ENCODE results near the gene FYN. TPM values are rescaled to one million over a fixed set of nuclear protein-coding genes. Genes with fewer than 3 reads are reported as not detected.

The FYN gene
- total and polyA plus RNA-seq, 4 experiments from 2014 or later, result 338 to 713 (median 564) TPM

DNA sequence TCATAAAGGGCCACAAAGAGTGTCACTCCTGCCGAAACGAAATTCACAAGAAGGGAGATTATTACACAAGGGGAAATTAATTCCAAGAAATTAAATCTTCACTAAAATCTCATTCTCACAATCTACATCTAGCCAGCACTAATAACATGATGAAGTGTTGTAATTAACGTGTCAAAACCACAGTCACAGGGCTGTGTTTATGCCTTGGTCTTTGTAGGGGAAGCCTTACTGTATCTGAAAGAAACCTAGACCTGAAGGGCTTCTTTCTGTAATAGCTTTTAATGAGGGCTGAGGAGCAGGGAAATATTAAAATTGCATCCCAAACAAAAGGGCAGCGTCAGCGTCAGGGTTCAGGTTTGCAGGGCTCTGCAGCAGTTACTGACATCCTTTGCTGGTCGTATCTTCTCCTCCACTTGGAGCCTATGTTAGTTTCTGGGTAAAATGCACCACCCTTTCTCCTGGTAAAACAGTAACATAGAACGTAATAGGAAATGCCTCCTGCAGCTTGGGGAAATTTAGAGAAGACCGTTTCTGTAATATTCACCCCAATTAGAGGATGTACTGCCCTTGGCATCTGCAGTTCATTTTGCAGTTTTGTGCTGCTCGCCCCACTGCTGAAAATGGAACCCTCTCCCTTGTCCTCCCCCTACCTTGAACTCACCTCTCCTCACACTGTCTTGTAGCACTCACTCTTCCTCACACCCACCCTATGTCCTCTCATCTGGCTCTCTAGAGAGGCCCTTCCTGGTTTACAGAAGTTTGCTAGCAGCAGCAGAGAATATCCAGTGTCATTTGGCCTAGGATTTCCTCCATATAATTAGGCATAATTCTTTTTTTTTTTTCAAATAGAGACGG, 158.6 kb downstream of the FYN start:
- Histone ChIP-seq H3K4me1 (ENCODE audit: insufficient read depth, low read length) (peaks cover 73% of the 10 kb centered on the region), H3K27me3 (ENCODE audit: insufficient read depth, low read length) (no peaks in the 10 kb centered on the region), H3K9me3 (ENCODE audit: control insufficient read depth in 1 of 2, low read length in 2 of 2) (no peaks in the 10 kb centered on the region), H3K4me3 (ENCODE audit: low read length in 2 of 2) (no peak overlapping the region), H3K36me3 (ENCODE audit: insufficient read depth, low read length) (peaks cover 44% of the 10 kb centered on the region), H3K27ac (ENCODE audit: low read depth, low read length) (peak overlapping the region; percentile 47)
- H3K9me3 Mint-ChIP-seq, result no peaks in the 10 kb centered on the region
- intact Hi-C loops (cut with micrococcal nuclease), result loop anchor here (10.0 kb wide), 1 partner anchor 450 kb away; no protein-coding TSS in a partner anchor
- ChIA-PET POLR2A (ENCODE audit: partially characterized antibody) (interaction anchor here (0.8 to 4.3 kb wide), 6 partner anchors 12 to 329 kb away, joined by 3 to 22 read pairs (median 4); no protein-coding TSS in a partner anchor), CTCF (ENCODE audit: partially characterized antibody) (interaction anchor here (1.1 to 1.4 kb wide), 3 partner anchors 155 to 329 kb away, joined by 4 read pairs; no protein-coding TSS in a partner anchor)
- H3K4me3 Mint-ChIP-seq, result peak overlapping the region; percentile 33 to 83 (median 62)
- H3K36me3 Mint-ChIP-seq, result peaks cover 54 to 85% of the 10 kb centered on the region in 2 donors
- DNase-seq, result no peak
- H3K4me1 Mint-ChIP-seq, result peaks cover 55 to 82% (median 69%) of the 10 kb centered on the region in 4 donors
- peak overlapping the region; percentile 89 to 96 (median 91) for H3K27ac Mint-ChIP-seq
- no peaks in the 10 kb centered on the region for H3K27me3 Mint-ChIP-seq

DNA sequence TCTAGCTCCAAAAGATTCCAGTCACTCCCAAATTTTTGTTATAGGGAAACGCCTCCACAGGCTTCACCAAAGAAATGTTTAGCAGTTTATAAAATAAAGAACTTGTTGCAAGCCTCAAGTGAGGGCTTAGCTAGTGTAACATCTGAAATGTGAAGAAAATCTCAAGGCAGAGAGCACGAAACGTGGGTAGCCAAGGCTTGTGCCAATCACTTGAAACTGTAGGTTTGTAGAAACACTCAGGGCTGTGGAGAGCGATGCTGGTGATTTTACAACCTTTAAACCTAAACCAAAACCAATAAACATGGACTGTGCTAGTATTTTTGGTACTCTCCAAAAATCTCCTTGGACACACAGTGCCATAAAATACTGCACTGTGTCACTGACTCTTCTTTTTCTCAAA, 159.4 kb downstream of the FYN start:
- Mint-ChIP-seq H3K4me1 (peaks cover 52 to 76% (median 65%) of the 10 kb centered on the region in 4 donors), H3K36me3 (peaks cover 49 to 80% of the 10 kb centered on the region in 2 donors), H3K27ac (peak overlapping the region; percentile 89 to 96 (median 94)), H3K9me3 (no peaks in the 10 kb centered on the region), H3K4me3 (peak overlapping the region in 3 of 8 donors; percentile 53 to 83 (median 82)), H3K27me3 (no peaks in the 10 kb centered on the region)
- intact Hi-C loops (cut with micrococcal nuclease), result loop anchor here (10.0 kb wide), 1 partner anchor 451 kb away; no protein-coding TSS in a partner anchor
- Histone ChIP-seq H3K27me3 (ENCODE audit: insufficient read depth, low read length) (no peaks in the 10 kb centered on the region), H3K4me3 (ENCODE audit: low read length in 2 of 2) (no peak overlapping the region), H3K9me3 (ENCODE audit: control insufficient read depth in 1 of 2, low read length in 2 of 2) (no peaks in the 10 kb centered on the region), H3K27ac (ENCODE audit: low read depth, low read length) (peak overlapping the region; percentile 47), H3K36me3 (ENCODE audit: insufficient read depth, low read length) (peaks cover 41% of the 10 kb centered on the region), H3K4me1 (ENCODE audit: insufficient read depth, low read length) (peaks cover 71% of the 10 kb centered on the region)
- CTCF ChIA-PET (ENCODE audit: partially characterized antibody), result interaction anchor here (1.1 to 1.4 kb wide), 2 partner anchors 156 to 329 kb away, joined by 4 read pairs; no protein-coding TSS in a partner anchor
- DNase-seq, result no peak
- POLR2A ChIA-PET (ENCODE audit: partially characterized antibody), result interaction anchor here (1.2 to 4.3 kb wide), 4 partner anchors 13 to 283 kb away, joined by 3 to 22 read pairs (median 4); no protein-coding TSS in a partner anchor

DNA sequence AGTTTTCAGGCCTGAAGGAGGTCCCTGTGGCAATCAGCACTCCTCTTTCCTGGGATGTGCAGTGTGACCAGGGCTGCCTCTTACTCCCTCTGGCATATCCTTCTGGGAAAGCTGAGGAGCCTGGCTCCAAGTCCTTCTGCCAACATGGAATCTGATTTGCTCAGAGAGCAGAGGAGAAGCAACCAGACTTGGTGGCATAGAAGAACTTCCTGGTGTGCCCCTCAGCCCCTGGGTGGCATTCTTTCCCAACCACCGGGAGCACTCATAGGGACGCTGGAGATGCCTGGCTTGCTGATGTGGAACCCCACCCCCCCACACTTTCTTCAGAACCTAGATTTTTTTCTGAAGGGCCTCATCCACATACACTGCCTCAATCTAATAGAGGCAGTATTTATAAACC, 160.0 kb downstream of the FYN start:
- Histone ChIP-seq H3K9me3 (ENCODE audit: control insufficient read depth in 1 of 2, low read length in 2 of 2) (no peaks in the 10 kb centered on the region), H3K36me3 (ENCODE audit: insufficient read depth, low read length) (peaks cover 41% of the 10 kb centered on the region), H3K4me1 (ENCODE audit: insufficient read depth, low read length) (peaks cover 67% of the 10 kb centered on the region), H3K4me3 (ENCODE audit: low read length in 2 of 2) (no peak overlapping the region), H3K27me3 (ENCODE audit: insufficient read depth, low read length) (no peaks in the 10 kb centered on the region), H3K27ac (ENCODE audit: low read depth, low read length) (peak overlapping the region; percentile 47)
- CTCF ChIA-PET (ENCODE audit: partially characterized antibody), result interaction anchor here (1.2 to 1.9 kb wide), 3 partner anchors 46 to 329 kb away, joined by 4 to 5 read pairs (median 4); no protein-coding TSS in a partner anchor
- H3K27ac Mint-ChIP-seq, result peak overlapping the region; percentile 91 to 97 (median 95)
- peaks cover 44 to 77% of the 10 kb centered on the region in 2 donors for H3K36me3 Mint-ChIP-seq
- POLR2A ChIA-PET (ENCODE audit: partially characterized antibody), result interaction anchor here (1.2 to 4.3 kb wide), 3 partner anchors 46 to 283 kb away, joined by 3 to 22 read pairs (median 5); no protein-coding TSS in a partner anchor
- H3K4me3 Mint-ChIP-seq, result no peak overlapping the region
- intact Hi-C loops (cut with micrococcal nuclease), result loop anchor here (10.0 kb wide), 1 partner anchor 452 kb away; no protein-coding TSS in a partner anchor
- H3K4me1 Mint-ChIP-seq, result peaks cover 50 to 70% (median 61%) of the 10 kb centered on the region in 4 donors
- H3K9me3 Mint-ChIP-seq, result no peaks in the 10 kb centered on the region
- no peaks in the 10 kb centered on the region for H3K27me3 Mint-ChIP-seq
- DNase-seq, result no peak

DNA sequence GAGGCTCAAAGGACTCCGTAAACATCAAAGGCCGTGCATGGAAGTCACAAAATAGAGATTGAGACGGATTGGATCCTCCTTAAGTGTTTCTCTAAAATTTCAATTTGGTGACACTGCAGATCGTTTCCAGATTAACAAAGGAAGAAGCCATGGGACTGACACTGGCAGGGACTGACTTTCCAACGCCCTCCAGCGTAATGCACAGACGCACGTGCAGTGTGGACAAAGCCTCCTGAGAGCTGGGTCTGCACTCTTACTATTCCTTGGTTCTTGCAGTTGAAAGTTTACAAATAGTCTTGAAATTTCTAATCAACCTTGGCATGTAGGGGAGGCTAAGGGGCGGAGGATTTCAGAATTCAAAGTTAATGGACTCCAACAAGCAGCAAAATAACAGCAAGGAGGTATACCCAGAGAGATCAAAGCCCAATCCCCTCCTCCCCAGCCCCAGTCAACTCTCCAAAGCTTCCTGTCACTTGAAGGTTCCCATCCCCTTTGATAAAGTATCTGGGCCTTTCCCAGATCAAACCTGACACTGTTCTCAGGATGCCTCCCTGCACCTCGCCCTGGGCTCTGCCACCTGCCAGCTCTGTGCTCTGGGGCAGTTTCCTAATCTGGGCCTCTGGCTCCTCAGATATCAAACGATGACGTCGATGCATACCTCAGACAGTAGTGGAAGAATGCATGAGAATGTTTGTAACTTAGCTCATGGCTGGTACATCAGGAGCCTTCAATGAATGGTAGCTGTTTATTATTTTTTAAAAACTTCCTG, 161.1 kb downstream of the FYN start:
- no peaks in the 10 kb centered on the region for H3K27me3 ChIP-seq (ENCODE audit: insufficient read depth, low read length)
- Mint-ChIP-seq H3K36me3 (peaks cover 52 to 79% of the 10 kb centered on the region in 2 donors), H3K27ac (peak overlapping the region; percentile 91 to 97 (median 95)), H3K4me1 (peaks cover 51 to 76% (median 62%) of the 10 kb centered on the region in 4 donors), H3K9me3 (no peaks in the 10 kb centered on the region), H3K4me3 (peak overlapping the region in 3 of 8 donors; percentile 29 to 50 (median 46)), H3K27me3 (no peaks in the 10 kb centered on the region)
- peaks cover 45% of the 10 kb centered on the region for H3K36me3 ChIP-seq (ENCODE audit: insufficient read depth, low read length)
- intact Hi-C loops (cut with micrococcal nuclease), result loop anchor here (2.0 to 10.0 kb wide), 5 partner anchors 13 to 453 kb away; a partner anchor contains a TSS
- peaks cover 67% of the 10 kb centered on the region for H3K4me1 ChIP-seq (ENCODE audit: insufficient read depth, low read length)
- H3K9me3 ChIP-seq (ENCODE audit: control insufficient read depth in 1 of 2, low read length in 2 of 2), result no peaks in the 10 kb centered on the region
- H3K27ac ChIP-seq (ENCODE audit: low read depth, low read length), result peak overlapping the region; percentile 47
- CTCF ChIA-PET (ENCODE audit: partially characterized antibody), result interaction anchor here (0.8 to 2.8 kb wide), 14 partner anchors 8 to 453 kb away, joined by 3 to 12 read pairs (median 3); a partner anchor contains a TSS
- DNase-seq, result peak in 2 of 5 donors; percentile 39 to 65
- no peak overlapping the region for H3K4me3 ChIP-seq (ENCODE audit: low read length in 2 of 2)
- POLR2A ChIA-PET (ENCODE audit: partially characterized antibody), result interaction anchor here (1.0 to 1.7 kb wide), 7 partner anchors 48 to 317 kb away, joined by 3 to 5 read pairs (median 4); partner anchors contain the start of gene REV3L

- Mint-ChIP-seq H3K27ac (peak overlapping the region; percentile 91 to 97 (median 95)), H3K36me3 (peaks cover 57 to 80% of the 10 kb centered on the region in 2 donors), H3K4me3 (peak overlapping the region in 4 of 8 donors; percentile 29 to 50 (median 38)), H3K9me3 (no peaks in the 10 kb centered on the region), H3K27me3 (no peaks in the 10 kb centered on the region), H3K4me1 (peaks cover 51 to 76% (median 63%) of the 10 kb centered on the region in 4 donors)
- Histone ChIP-seq H3K27me3 (ENCODE audit: insufficient read depth, low read length) (no peaks in the 10 kb centered on the region), H3K36me3 (ENCODE audit: insufficient read depth, low read length) (peaks cover 49% of the 10 kb centered on the region), H3K27ac (ENCODE audit: low read depth, low read length) (peak overlapping the region; percentile 32), H3K4me1 (ENCODE audit: insufficient read depth, low read length) (peaks cover 67% of the 10 kb centered on the region), H3K9me3 (ENCODE audit: control insufficient read depth in 1 of 2, low read length in 2 of 2) (no peaks in the 10 kb centered on the region), H3K4me3 (ENCODE audit: low read length in 2 of 2) (no peak overlapping the region)
- ChIA-PET CTCF (ENCODE audit: partially characterized antibody) (interaction anchor here (0.6 to 4.3 kb wide), 19 partner anchors 9 to 453 kb away, joined by 3 to 81 read pairs (median 7); a partner anchor contains a TSS), POLR2A (ENCODE audit: partially characterized antibody) (interaction anchor here (1.2 to 3.4 kb wide), 8 partner anchors 46 to 332 kb away, joined by 3 to 23 read pairs (median 5); partner anchors contain the start of genes FYN and REV3L)
- intact Hi-C loops (cut with micrococcal nuclease), result loop anchor here (2.0 to 10.0 kb wide), 5 partner anchors 13 to 453 kb away; a partner anchor contains a TSS
- no peak for DNase-seq
Observed at GRCh38 chr6:111711476-111711875, 161.8 kb downstream of the FYN start.

DNA sequence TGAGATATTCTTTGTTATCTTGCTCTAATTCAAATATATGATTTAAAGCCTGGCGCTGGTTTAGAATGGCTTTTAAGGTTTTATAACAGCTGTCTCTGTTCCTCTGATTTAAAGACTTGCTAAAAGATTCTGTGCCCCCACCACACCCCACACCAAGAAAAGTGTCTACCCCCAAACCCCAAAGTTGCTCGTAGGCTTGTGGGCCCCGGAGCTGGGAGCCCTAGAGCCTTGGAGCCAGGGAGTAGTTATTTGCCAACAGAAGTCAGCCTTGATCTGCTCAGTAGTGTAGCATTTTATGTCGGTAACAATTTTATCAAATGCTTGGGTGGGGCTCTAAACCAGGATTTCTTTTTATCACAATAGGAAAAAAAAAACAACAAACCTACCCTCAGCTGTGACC, 162.3 kb downstream of the FYN start:
- POLR2A ChIA-PET (ENCODE audit: partially characterized antibody), result interaction anchor here (0.8 to 3.4 kb wide), 17 partner anchors 47 to 377 kb away, joined by 3 to 23 read pairs (median 4); partner anchors contain the start of genes FAM229B, FYN and REV3L
- H3K27ac ChIP-seq (ENCODE audit: low read depth, low read length), result peak overlapping the region; percentile 42
- peaks cover 54% of the 10 kb centered on the region for H3K36me3 ChIP-seq (ENCODE audit: insufficient read depth, low read length)
- peaks cover 62% of the 10 kb centered on the region for H3K4me1 ChIP-seq (ENCODE audit: insufficient read depth, low read length)
- CTCF ChIA-PET (ENCODE audit: partially characterized antibody), result interaction anchor here (0.6 to 4.3 kb wide), 37 partner anchors 9 to 453 kb away, joined by 3 to 81 read pairs (median 5); partner anchors contain the start of gene FYN
- DNase-seq, result no peak
- H3K4me3 ChIP-seq (ENCODE audit: low read length in 2 of 2), result no peak overlapping the region
- Mint-ChIP-seq H3K27me3 (no peaks in the 10 kb centered on the region), H3K9me3 (no peaks in the 10 kb centered on the region), H3K27ac (peak overlapping the region; percentile 91 to 97 (median 95)), H3K4me1 (peaks cover 50 to 70% (median 57%) of the 10 kb centered on the region in 4 donors), H3K36me3 (peaks cover 60 to 79% of the 10 kb centered on the region in 2 donors), H3K4me3 (peak overlapping the region in 4 of 8 donors; percentile 8 to 40 (median 26))
- intact Hi-C loops (cut with micrococcal nuclease), result loop anchor here (1.0 to 10.0 kb wide), 11 partner anchors 14 to 454 kb away; partner anchors contain the start of gene FYN
- no peaks in the 10 kb centered on the region for H3K27me3 ChIP-seq (ENCODE audit: insufficient read depth, low read length)
- no peaks in the 10 kb centered on the region for H3K9me3 ChIP-seq (ENCODE audit: control insufficient read depth in 1 of 2, low read length in 2 of 2)
